Measurements from ENCODE around the gene IGFL3.

- TF ChIP-seq NFIC (IDR thresholded peaks at IDR 0.05) = no peak
- TF ChIP-seq MAX (IDR thresholded peaks at IDR 0.05) = no peak
- no peak for TF ChIP-seq REST (IDR thresholded peaks at IDR 0.05; ENCODE audit: low read depth)
- no peak for TF ChIP-seq YY1 (IDR thresholded peaks at IDR 0.05; ENCODE audit: low read depth)
- TF ChIP-seq EP300 (IDR thresholded peaks at IDR 0.05; ENCODE audit: borderline replicate concordance) = no peak
- no peak for TF ChIP-seq FOXM1 (IDR thresholded peaks at IDR 0.05; ENCODE audit: borderline replicate concordance, low read depth)
Measured at GRCh38 chr19:46147791-46148288, 23.4 kb upstream of the IGFL3 start, which contains the start of gene IGFL2.
